Mesenchymal stem cell (in vitro differentiated cells and primary cell): ENCODE measurements around the gene MAN1C1.
A peak's percentile ranks its signal among the peaks of the same experiment; 100 is the strongest.

Experiments used
- DNase-seq: peaks from one replicate; pipeline ENCODE4 v3.0.0-alpha.2; 2013
- H2AFZ ChIP-seq: one replicate; pipeline ENCODE4 v1.6.1; 2013; ENCODE audit warnings: low read depth, mild to moderate bottlenecking, control low read depth, inconsistent platforms, low read length, moderate library complexity
- H2AK5ac ChIP-seq: 2 replicates; pipeline ENCODE4 v1.6.1; 2013; ENCODE audit warnings: low read length, moderate library complexity, mild to moderate bottlenecking, inconsistent platforms; ENCODE audit not compliant: severe bottlenecking
- H2BK120ac ChIP-seq: one replicate; pipeline ENCODE4 v1.6.1; 2013; ENCODE audit warnings: low read depth, mild to moderate bottlenecking, inconsistent platforms, low read length, moderate library complexity
- H2BK12ac ChIP-seq, 2 experiments: one replicate each; pipeline ENCODE4 v1.6.1; 2013; ENCODE audit warnings: inconsistent platforms in 2 of 2, low read length in 2 of 2, mild to moderate bottlenecking in 2 of 2, moderate library complexity in 2 of 2, control low read depth in 1 of 2
- H2BK15ac ChIP-seq: one replicate; pipeline ENCODE4 v1.6.1; 2013; ENCODE audit warnings: mild to moderate bottlenecking, low read depth, inconsistent platforms; ENCODE audit not compliant: poor library complexity, severe bottlenecking
- H2BK5ac ChIP-seq: 2 replicates; pipeline ENCODE4 v1.6.1; 2013; ENCODE audit warnings: low read depth, mild to moderate bottlenecking, low read length, control low read depth, inconsistent platforms; ENCODE audit not compliant: poor library complexity, severe bottlenecking
- H3K14ac ChIP-seq, 2 experiments: one replicate each; pipeline ENCODE4 v1.6.1; 2013; ENCODE audit warnings: inconsistent platforms in 2 of 2, low read length in 2 of 2, control low read depth in 1 of 2, mild to moderate bottlenecking in 1 of 2, moderate library complexity in 1 of 2
- H3K18ac ChIP-seq, 2 experiments: one replicate each; pipeline ENCODE4 v1.6.1; 2013; ENCODE audit warnings: inconsistent platforms in 2 of 2, low read length in 2 of 2, control low read depth in 1 of 2, low read depth in 1 of 2, mild to moderate bottlenecking in 1 of 2
- H3K23ac ChIP-seq, 2 experiments: one replicate each; pipeline ENCODE4 v1.6.1; 2013; ENCODE audit warnings: inconsistent platforms in 2 of 2, low read length in 2 of 2, mild to moderate bottlenecking in 2 of 2, moderate library complexity in 2 of 2, control low read depth in 1 of 2
- H3K27ac ChIP-seq: 2 replicates; pipeline ENCODE4 v1.5.1; 2013; ENCODE audit warnings: mild to moderate bottlenecking, moderate library complexity, low read length, control low read depth, inconsistent platforms; ENCODE audit not compliant: poor library complexity, severe bottlenecking
- H3K27me3 ChIP-seq, 2 experiments: 2 replicates each; pipeline versions ENCODE4 v1.6.1 to v1.7.0; 2013; ENCODE audit warnings: low read length in 2 of 2, mild to moderate bottlenecking in 2 of 2, moderate library complexity in 2 of 2, control low read depth in 1 of 2, inconsistent platforms in 1 of 2; ENCODE audit not compliant: control insufficient read depth in 1 of 2, insufficient read depth in 1 of 2
- H3K36me3 ChIP-seq, 2 experiments: 2 replicates each; pipeline versions ENCODE4 v1.6.1 to v1.7.0; 2013; ENCODE audit warnings: low read length in 2 of 2, control low read depth in 1 of 2, inconsistent platforms in 1 of 2, low read depth in 1 of 2, mild to moderate bottlenecking in 1 of 2; ENCODE audit not compliant: insufficient read depth in 2 of 2, control insufficient read depth in 1 of 2
- H3K4ac ChIP-seq, 2 experiments: one replicate each; pipeline ENCODE4 v1.6.1; 2013; ENCODE audit warnings: inconsistent platforms in 2 of 2, low read length in 2 of 2, mild to moderate bottlenecking in 2 of 2, moderate library complexity in 2 of 2, control low read depth in 1 of 2, low read depth in 1 of 2
- H3K4me1 ChIP-seq: 2 replicates; pipeline ENCODE4 v1.6.1; 2013; ENCODE audit warnings: low read depth, low read length, control low read depth; ENCODE audit not compliant: control insufficient read depth, insufficient read depth
- H3K4me2 ChIP-seq: 2 replicates; pipeline ENCODE4 v1.6.1; 2013; ENCODE audit warnings: low read length, mild to moderate bottlenecking, inconsistent platforms; ENCODE audit not compliant: poor library complexity, severe bottlenecking
- H3K4me3 ChIP-seq, 2 experiments: 2 replicates each; pipeline versions ENCODE4 v1.5.1 to v1.7.0; 2013; ENCODE audit warnings: low read length in 2 of 2, mild to moderate bottlenecking in 2 of 2, control low read depth in 1 of 2, low read depth in 1 of 2; ENCODE audit not compliant: insufficient read depth in 1 of 2
- H3K79me1 ChIP-seq: replicated peaks from 2 replicates; pipeline ENCODE4 v1.6.1; 2013; ENCODE audit warnings: mild to moderate bottlenecking, control low read depth, low read length, inconsistent platforms; ENCODE audit not compliant: poor library complexity, severe bottlenecking
- H3K9ac ChIP-seq: 2 replicates; pipeline ENCODE4 v1.7.0; 2013; ENCODE audit warnings: mild to moderate bottlenecking, low read length, moderate library complexity
- H3K9me3 ChIP-seq: 2 replicates; pipeline ENCODE4 v1.7.0; 2013; ENCODE audit warnings: mild to moderate bottlenecking, low read length; ENCODE audit not compliant: control insufficient read depth
- H4K8ac ChIP-seq: one replicate; pipeline ENCODE4 v1.6.1; 2013; ENCODE audit warnings: inconsistent platforms, mild to moderate bottlenecking, low read length, moderate library complexity
- H4K91ac ChIP-seq: one replicate; pipeline ENCODE4 v1.6.1; 2013; ENCODE audit warnings: mild to moderate bottlenecking, low read length, inconsistent platforms
- WGBS: methylation state at CpG from one replicate; pipeline ENCODE4 v1.1.7; 2013; ENCODE audit warnings: mixed read lengths; 5-methylcytosine and 5-hydroxymethylcytosine counted together

The MAN1C1 gene

DNA sequence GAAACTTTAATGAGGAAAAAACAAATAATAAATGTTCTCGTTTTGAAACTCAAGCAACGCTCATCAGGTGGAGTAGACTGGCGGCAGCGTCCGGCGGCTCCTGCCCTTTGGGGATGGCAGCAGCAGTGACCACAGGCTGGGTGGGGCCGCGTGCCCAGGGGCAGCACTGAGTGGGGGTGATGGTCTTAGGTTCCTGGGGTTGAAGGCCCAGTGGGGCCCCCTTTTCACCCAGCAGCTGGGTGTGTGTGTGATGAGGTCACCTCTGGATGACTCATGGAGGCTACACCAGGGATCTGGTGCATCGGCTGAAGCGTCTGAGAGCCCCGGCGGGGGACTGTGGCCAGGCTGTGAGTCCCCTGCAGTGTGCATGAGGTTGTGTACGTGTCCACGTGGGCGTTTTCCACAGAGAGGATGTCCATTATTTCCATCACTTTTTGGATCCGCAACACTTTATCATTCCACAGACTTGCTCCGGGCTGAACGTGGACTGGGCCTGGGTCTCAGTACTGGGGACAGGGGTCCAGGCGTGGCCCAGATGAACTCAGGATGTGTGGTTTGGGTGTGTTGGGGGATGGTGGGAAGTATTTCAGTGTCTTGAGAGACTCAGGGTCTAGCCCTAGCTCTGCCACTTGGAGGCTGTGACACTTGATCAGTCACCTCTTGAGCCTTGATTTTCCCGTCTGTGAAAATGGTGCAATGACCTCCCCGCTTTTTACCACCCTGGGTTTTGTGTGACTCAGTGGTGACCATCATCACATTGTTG is 47.6 kb upstream of the MAN1C1 start:
- H3K9me3 ChIP-seq = no peaks in the 10 kb centered on the region
- peaks cover 3% of the 10 kb centered on the region for H3K79me1 ChIP-seq
- DNase-seq = peak; percentile 93
- peak overlapping the region; percentile 43 for H4K91ac ChIP-seq
- WGBS = 48% methylated on average over 21 of the region's 21 CpGs
- H3K27me3 ChIP-seq = peaks cover 1 to 7% of the 10 kb centered on the region in 2 experiments
- peak overlapping the region; percentile 38 for H3K4me2 ChIP-seq
- peak overlapping the region; percentile 74 for H2BK5ac ChIP-seq
- peak overlapping the region; percentile 82 for H2BK15ac ChIP-seq
- no peak overlapping the region for H3K4ac ChIP-seq
- H2AFZ ChIP-seq = no peak overlapping the region
- H3K36me3 ChIP-seq = peaks cover 3 to 10% of the 10 kb centered on the region in 2 experiments
- H3K23ac ChIP-seq = no peak overlapping the region
- H3K18ac ChIP-seq = peak overlapping the region; percentile 34 to 67
- H3K4me1 ChIP-seq = peaks cover 57% of the 10 kb centered on the region
- peak overlapping the region; percentile 27 for H4K8ac ChIP-seq
- no peak overlapping the region for H3K14ac ChIP-seq
- H2AK5ac ChIP-seq = peak overlapping the region; percentile 94
- H3K27ac ChIP-seq = peak overlapping the region; percentile 83
- H3K9ac ChIP-seq = peak overlapping the region; percentile 71
- peak overlapping the region in 1 of 2 experiments; percentile 57 for H3K4me3 ChIP-seq
- no peak overlapping the region for H2BK120ac ChIP-seq
- H2BK12ac ChIP-seq = peak overlapping the region; percentile 29 to 57

DNA sequence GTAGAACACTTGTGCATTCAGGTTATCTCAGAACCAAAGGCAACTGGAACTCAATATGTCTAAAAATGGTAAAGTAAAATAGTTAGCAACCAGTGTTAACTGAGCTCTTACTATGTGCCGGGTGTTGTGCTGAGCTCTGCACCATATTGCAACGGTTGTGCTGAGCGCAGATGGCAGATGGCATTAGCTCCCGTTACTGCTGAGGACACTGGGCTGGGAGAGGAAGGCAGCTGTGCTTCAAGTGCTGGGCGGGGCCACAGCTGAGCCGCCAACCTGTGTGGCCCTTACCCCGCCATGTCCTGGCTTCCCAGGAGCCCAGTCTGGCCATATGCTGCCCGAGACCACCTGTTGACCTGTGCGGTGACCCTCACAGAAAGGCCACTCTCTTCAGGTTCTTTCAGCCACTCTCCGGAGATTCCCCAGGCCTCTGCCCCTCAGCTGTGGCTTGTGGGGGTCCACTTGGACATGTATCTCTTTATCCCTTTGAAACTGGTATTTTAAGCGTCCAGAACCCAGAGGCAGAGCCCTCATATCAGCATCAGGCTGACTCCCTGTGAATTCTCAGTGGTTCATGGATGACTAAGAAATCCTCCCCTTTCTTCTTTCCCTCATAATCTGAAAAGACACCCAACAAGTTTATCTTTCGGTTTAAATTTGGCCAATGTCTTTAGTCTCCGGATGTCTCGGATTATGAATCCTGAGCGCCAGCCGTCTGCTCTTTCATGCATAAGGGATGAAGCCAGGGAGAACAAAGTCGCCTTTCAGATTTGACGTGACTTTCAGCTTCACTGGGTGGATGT is 46.8 kb upstream of the MAN1C1 start:
- Histone ChIP-seq H3K27ac (no peak overlapping the region), H2AK5ac (peak overlapping the region; percentile 94), H3K9me3 (no peaks in the 10 kb centered on the region), H3K4me3 (no peak overlapping the region), H2BK5ac (no peak overlapping the region), H2BK12ac (peak overlapping the region; percentile 57 to 75), H3K4me1 (peaks cover 58% of the 10 kb centered on the region), H3K36me3 (peaks cover under 1 to 2% of the 10 kb centered on the region in 2 experiments), H4K8ac (no peak overlapping the region), H3K14ac (peak overlapping the region in 1 of 2 experiments; percentile 5), H4K91ac (no peak overlapping the region), H2BK120ac (no peak overlapping the region), H3K79me1 (peaks cover 3% of the 10 kb centered on the region), H2AFZ (no peak overlapping the region), H3K18ac (no peak overlapping the region), H2BK15ac (no peak overlapping the region), H3K27me3 (peaks cover 3 to 13% of the 10 kb centered on the region in 2 experiments), H3K4me2 (no peak overlapping the region), H3K23ac (no peak overlapping the region), H3K4ac (peak overlapping the region in 1 of 2 experiments; percentile 40), H3K9ac (peak overlapping the region; percentile 71)
- DNase-seq = no peak
- 87% methylated on average over 18 of the region's 18 CpGs for WGBS

DNA sequence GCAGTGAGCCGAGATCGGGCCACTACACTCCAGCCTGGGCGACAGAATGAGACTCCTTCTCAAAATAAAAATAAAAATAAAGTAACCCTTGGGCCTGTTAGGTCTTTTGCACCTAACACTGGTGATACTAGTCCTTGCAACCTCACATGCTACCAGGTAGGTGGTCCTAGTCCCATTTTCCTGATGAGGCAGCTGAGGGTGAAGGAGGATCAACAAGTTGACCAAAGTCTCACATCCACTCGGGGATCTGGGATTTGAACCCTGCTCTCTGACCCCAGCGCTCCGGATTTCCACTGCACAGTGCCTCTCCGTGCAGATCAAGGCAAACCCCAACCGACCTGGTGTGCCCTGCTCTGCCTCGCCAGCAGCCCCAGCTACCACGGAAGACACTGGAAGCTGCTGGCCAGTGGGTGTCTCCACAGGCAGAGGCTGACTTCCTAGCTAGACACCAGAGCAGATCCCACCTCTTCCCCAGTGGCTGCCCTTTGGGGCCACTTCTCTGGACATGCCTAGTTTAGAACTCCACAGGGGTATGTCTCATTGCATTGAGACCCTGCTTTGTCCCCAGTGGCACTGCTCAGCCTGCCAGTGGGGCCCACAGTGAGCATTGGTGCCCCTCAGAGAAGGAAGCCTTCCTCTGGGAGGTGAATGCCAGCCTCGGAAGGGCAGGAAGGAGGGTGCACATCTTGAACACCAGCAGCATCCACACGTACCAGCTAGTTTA is 45.6 kb upstream of the MAN1C1 start:
- H3K4me3 ChIP-seq = no peak overlapping the region
- no peak overlapping the region for H3K9ac ChIP-seq
- H2AFZ ChIP-seq = no peak overlapping the region
- H4K8ac ChIP-seq = no peak overlapping the region
- H2BK120ac ChIP-seq = no peak overlapping the region
- no peak overlapping the region for H3K14ac ChIP-seq
- no peak for DNase-seq
- no peaks in the 10 kb centered on the region for H3K9me3 ChIP-seq
- no peak overlapping the region for H3K23ac ChIP-seq
- H3K79me1 ChIP-seq = no peaks in the 10 kb centered on the region
- 90% methylated on average over 11 of the region's 12 CpGs for WGBS
- no peak overlapping the region for H2BK5ac ChIP-seq
- H2BK15ac ChIP-seq = no peak overlapping the region
- peaks cover 3 to 13% of the 10 kb centered on the region in 2 experiments for H3K27me3 ChIP-seq
- H3K4ac ChIP-seq = no peak overlapping the region
- H2BK12ac ChIP-seq = no peak overlapping the region
- H3K4me2 ChIP-seq = no peak overlapping the region
- H2AK5ac ChIP-seq = peak overlapping the region; percentile 15
- peak overlapping the region; percentile 9 for H4K91ac ChIP-seq
- H3K4me1 ChIP-seq = peaks cover 49% of the 10 kb centered on the region
- no peak overlapping the region for H3K27ac ChIP-seq
- H3K18ac ChIP-seq = no peak overlapping the region
- H3K36me3 ChIP-seq = no peaks in the 10 kb centered on the region
